ENCODE measurements around the gene RTF2. TPM values are rescaled to one million over a fixed set of nuclear protein-coding genes. Genes with fewer than 3 reads are reported as not detected.

RTF2 gene
- polyA plus RNA-seq, 1 donor (not counting 4 experiments of a cell fraction or from before 2014, with no cell fraction given) = 63.4 TPM

DNA sequence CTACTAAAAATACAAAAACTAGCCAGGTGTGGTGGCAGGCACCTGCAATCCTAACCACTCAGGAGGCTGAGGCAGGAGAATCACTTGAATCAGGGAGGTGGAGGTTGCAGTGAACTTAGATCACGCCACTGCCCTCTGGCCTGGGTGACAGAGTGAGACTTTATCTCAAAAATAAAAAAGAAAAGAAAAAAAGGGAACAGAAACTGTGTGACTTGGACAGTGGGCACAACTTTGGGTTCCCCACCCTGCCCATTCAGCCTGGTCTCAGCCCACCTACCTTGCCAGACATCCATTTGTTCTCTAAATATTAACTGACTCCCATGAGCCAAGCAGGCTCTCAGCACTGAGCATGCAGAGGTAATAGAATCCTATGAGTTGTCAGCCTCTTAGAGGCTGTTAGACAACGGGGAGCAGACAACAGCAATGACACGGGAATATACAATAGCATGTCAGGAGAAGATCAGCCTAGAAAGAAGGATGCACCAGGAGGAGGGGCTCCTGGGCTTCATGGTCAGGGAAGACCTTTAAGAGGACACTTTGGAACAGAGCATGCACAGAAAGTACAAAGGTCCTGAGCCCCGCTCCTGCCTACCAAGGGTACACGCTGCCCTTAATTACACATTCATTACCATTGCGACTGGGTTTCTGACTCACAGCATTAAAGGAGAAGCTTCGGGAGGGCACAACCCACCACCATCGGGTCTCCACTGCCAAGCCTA lies 84.6 kb downstream of the RTF2 start:
- dilution Hi-C loops (cut with MboI; ENCODE audit: extremely low pct_ligation_motif_present, low sequenced_read_pairs) = no loop called here
- no peaks in the 10 kb centered on the region for H3K9me3 ChIP-seq (ENCODE audit: control insufficient read depth, low read depth, low read length)

DNA sequence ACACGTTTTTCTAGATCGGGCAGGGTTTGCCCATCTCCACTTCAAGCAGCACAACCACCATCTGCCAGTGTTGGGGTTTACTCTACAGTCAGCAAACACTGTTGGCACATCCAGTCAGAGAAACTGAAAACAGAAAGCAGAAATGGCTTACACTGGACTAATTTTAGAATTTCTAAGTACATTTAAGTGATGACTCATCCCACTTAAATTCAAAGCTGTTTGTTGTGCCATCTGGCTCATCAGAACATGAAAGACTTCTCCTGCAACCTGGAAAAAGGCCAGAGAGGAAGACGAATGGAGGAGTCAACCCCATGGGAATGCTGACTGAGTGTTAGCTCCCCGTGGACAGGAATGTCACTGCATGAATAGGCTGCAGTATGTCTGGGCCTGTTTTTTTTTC lies 86.4 kb downstream of the RTF2 start:
- Histone ChIP-seq H3K36me3 (ENCODE audit: control insufficient read depth in 2 of 2, extremely low read depth in 1 of 2, insufficient read depth in 2 of 2, low read length in 2 of 2) (no peaks in the 10 kb centered on the region), H3K9me3 (ENCODE audit: control insufficient read depth, low read depth, low read length) (no peaks in the 10 kb centered on the region), H3K4me1 (ENCODE audit: control insufficient read depth, extremely low read depth, insufficient read depth, low read length) (peaks cover 9% of the 10 kb centered on the region), H3K79me2 (ENCODE audit: control insufficient read depth, insufficient read depth, low read length) (no peaks in the 10 kb centered on the region), H3K27me3 (ENCODE audit: control insufficient read depth, extremely low read depth, insufficient read depth, low read length) (no peaks in the 10 kb centered on the region), H2AFZ (ENCODE audit: control insufficient read depth, low read length) (peak overlapping the region; percentile 67), H3K27ac (ENCODE audit: control insufficient read depth, insufficient read depth, low read length) (peak overlapping the region; percentile 65), H4K20me1 (ENCODE audit: control insufficient read depth, extremely low read depth, insufficient read depth, low read length) (no peaks in the 10 kb centered on the region), H3K9ac (ENCODE audit: control insufficient read depth, extremely low read depth, insufficient read depth, low read length) (peak overlapping the region; percentile 51), H3K4me2 (ENCODE audit: control insufficient read depth, extremely low read depth, insufficient read depth, low read depth, low read length) (peak overlapping the region; percentile 78), H3K9me1 (ENCODE audit: control insufficient read depth, extremely low read depth, insufficient read depth, low read length) (no peaks in the 10 kb centered on the region), H3K4me3 (ENCODE audit: control insufficient read depth in 2 of 3, extremely low read depth in 1 of 3, insufficient read depth in 2 of 3, low read depth in 1 of 3, low read length in 3 of 3) (peak overlapping the region in 2 of 3 experiments; percentile 36)
- TF ChIP-seq, protein P1, sequence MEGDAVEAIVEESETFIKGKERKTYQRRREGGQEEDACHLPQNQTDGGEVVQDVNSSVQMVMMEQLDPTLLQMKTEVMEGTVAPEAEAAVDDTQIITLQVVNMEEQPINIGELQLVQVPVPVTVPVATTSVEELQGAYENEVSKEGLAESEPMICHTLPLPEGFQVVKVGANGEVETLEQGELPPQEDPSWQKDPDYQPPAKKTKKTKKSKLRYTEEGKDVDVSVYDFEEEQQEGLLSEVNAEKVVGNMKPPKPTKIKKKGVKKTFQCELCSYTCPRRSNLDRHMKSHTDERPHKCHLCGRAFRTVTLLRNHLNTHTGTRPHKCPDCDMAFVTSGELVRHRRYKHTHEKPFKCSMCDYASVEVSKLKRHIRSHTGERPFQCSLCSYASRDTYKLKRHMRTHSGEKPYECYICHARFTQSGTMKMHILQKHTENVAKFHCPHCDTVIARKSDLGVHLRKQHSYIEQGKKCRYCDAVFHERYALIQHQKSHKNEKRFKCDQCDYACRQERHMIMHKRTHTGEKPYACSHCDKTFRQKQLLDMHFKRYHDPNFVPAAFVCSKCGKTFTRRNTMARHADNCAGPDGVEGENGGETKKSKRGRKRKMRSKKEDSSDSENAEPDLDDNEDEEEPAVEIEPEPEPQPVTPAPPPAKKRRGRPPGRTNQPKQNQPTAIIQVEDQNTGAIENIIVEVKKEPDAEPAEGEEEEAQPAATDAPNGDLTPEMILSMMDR (optimal IDR thresholded peaks at IDR 0.05 in 1 of 3, IDR thresholded peaks at IDR 0.05 in 1 of 3, conservative IDR thresholded peaks at IDR 0.05 in 1 of 3; ENCODE audit: extremely low read depth in 1 of 3, insufficient read depth in 2 of 3, low read length in 3 of 3) = peak; percentile 16 to 36 (median 29)
- TF ChIP-seq EZH2 (IDR thresholded peaks at IDR 0.05; ENCODE audit: low read length) = no peak
- peak; percentile 53 for FAIRE-seq
- peak; percentile 98 for DNase-seq (ENCODE audit: low read depth, low spot score)
- dilution Hi-C loops (cut with MboI; ENCODE audit: extremely low pct_ligation_motif_present, low sequenced_read_pairs) = no loop called here

More for the DNA sequence above, 84.6 kb downstream of the RTF2 start:
- no peak for FAIRE-seq
- no peak overlapping the region for H3K27ac ChIP-seq (ENCODE audit: control insufficient read depth, insufficient read depth, low read length)
- TF ChIP-seq, protein P1 (optimal IDR thresholded peaks at IDR 0.05 in 1 of 3, IDR thresholded peaks at IDR 0.05 in 1 of 3, conservative IDR thresholded peaks at IDR 0.05 in 1 of 3; ENCODE audit: extremely low read depth in 1 of 3, insufficient read depth in 2 of 3, low read length in 3 of 3) = no peak
- no peak for TF ChIP-seq EZH2 (IDR thresholded peaks at IDR 0.05; ENCODE audit: low read length)
- H3K79me2 ChIP-seq (ENCODE audit: control insufficient read depth, insufficient read depth, low read length) = no peaks in the 10 kb centered on the region
- H3K9me1 ChIP-seq (ENCODE audit: control insufficient read depth, extremely low read depth, insufficient read depth, low read length) = no peaks in the 10 kb centered on the region
- H3K9ac ChIP-seq (ENCODE audit: control insufficient read depth, extremely low read depth, insufficient read depth, low read length) = no peak overlapping the region
- no peak overlapping the region for H3K4me2 ChIP-seq (ENCODE audit: control insufficient read depth, extremely low read depth, insufficient read depth, low read depth, low read length)
- H3K4me1 ChIP-seq (ENCODE audit: control insufficient read depth, extremely low read depth, insufficient read depth, low read length) = peaks cover 9% of the 10 kb centered on the region
- H3K4me3 ChIP-seq (ENCODE audit: control insufficient read depth in 2 of 3, extremely low read depth in 1 of 3, insufficient read depth in 2 of 3, low read depth in 1 of 3, low read length in 3 of 3) = no peak overlapping the region
- no peaks in the 10 kb centered on the region for H4K20me1 ChIP-seq (ENCODE audit: control insufficient read depth, extremely low read depth, insufficient read depth, low read length)
- H3K36me3 ChIP-seq (ENCODE audit: control insufficient read depth in 2 of 2, extremely low read depth in 1 of 2, insufficient read depth in 2 of 2, low read length in 2 of 2) = no peaks in the 10 kb centered on the region
- H2AFZ ChIP-seq (ENCODE audit: control insufficient read depth, low read length) = no peak overlapping the region
- no peaks in the 10 kb centered on the region for H3K27me3 ChIP-seq (ENCODE audit: control insufficient read depth, extremely low read depth, insufficient read depth, low read length)
- DNase-seq (ENCODE audit: low read depth, low spot score) = no peak
